H1 (cell line): Measurements from ENCODE around the gene LANCL2. TPM values are rescaled to one million over a fixed set of nuclear protein-coding genes. Genes with fewer than 3 reads are reported as not detected.

Source experiments
- CTCF ChIA-PET: fragments of 300-600 bp; sonication (Branson Sonifier 250); formaldehyde crosslinking; loops from one replicate; lab custom pipeline; 2021; ENCODE audit not compliant: partially characterized antibody; lab: Charles Lee
- POLR2A ChIA-PET: fragments of 300-600 bp; sonication (Branson Sonifier 250); formaldehyde crosslinking; loops from one replicate; lab custom pipeline; 2021; ENCODE audit warnings: inconsistent platforms; ENCODE audit not compliant: partially characterized antibody; lab: Charles Lee
- DNase-seq, 2 experiments: peaks; one replicate each; pipeline versions ENCODE4 v3.0.0 to v3.0.0-alpha.2; 2010 to 2022; ENCODE audit warnings: low spot score in 2 of 2, low read depth in 1 of 2, mixed read lengths in 1 of 2
- FAIRE-seq: peaks from 2 replicates; lab custom pipeline; 2011; peaks lifted over from hg19 to GRCh38; lab: Jason Lieb, UNC
- H2AFZ ChIP-seq: 2 replicates; pipeline ENCODE4 v1.8.1; 2012; ENCODE audit warnings: low read length, inconsistent platforms
- H2AK5ac ChIP-seq: 2 replicates; pipeline ENCODE4 v1.6.1; 2013; ENCODE audit warnings: low read depth, low read length
- H2BK120ac ChIP-seq: replicated peaks from 2 replicates; pipeline ENCODE3; 2013; ENCODE audit warnings: low read depth, low read length, inconsistent platforms
- H2BK12ac ChIP-seq: 2 replicates; pipeline ENCODE4 v1.6.1; 2013; ENCODE audit warnings: low read depth, low read length
- H2BK15ac ChIP-seq: 2 replicates; pipeline ENCODE4 v1.6.1; 2013; ENCODE audit warnings: low read length
- H2BK20ac ChIP-seq: 2 replicates; pipeline ENCODE4 v1.6.1; 2013; ENCODE audit warnings: low read length
- H2BK5ac ChIP-seq: 2 replicates; pipeline ENCODE4 v1.6.1; 2013; ENCODE audit warnings: low read depth, low read length
- H3K14ac ChIP-seq: 2 replicates; pipeline ENCODE4 v1.6.1; 2013; ENCODE audit warnings: inconsistent platforms; ENCODE audit not compliant: insufficient read length
- H3K18ac ChIP-seq: 2 replicates; pipeline ENCODE4 v1.6.1; 2013; ENCODE audit warnings: low read length; ENCODE audit errors: extremely low read depth
- H3K23ac ChIP-seq: 2 replicates; pipeline ENCODE4 v1.6.1; 2013; ENCODE audit warnings: inconsistent platforms; ENCODE audit not compliant: insufficient read length
- H3K23me2 ChIP-seq: 2 replicates; pipeline ENCODE4 v1.6.1; 2013; ENCODE audit warnings: low read depth, low read length
- H3K27ac ChIP-seq: 2 replicates; pipeline ENCODE4 v1.6.1; 2011; ENCODE audit warnings: low read depth, low read length, inconsistent platforms
- H3K27me3 ChIP-seq, 4 experiments: replicated peaks in 1 of 4; 1 replicate in 1 of 4; 2 replicates in 3 of 4; pipeline versions ENCODE4 v1.6.1 to v1.8.1; 2011 to 2013; ENCODE audit warnings: low read length in 3 of 4, mild to moderate bottlenecking in 3 of 4, inconsistent platforms in 2 of 4, mixed read lengths in 2 of 4, moderate library complexity in 1 of 4; ENCODE audit not compliant: control insufficient read depth in 3 of 4, insufficient read depth in 3 of 4; ENCODE audit errors: extremely low read depth in 1 of 4
- H3K36me3 ChIP-seq, 4 experiments: 2 replicates each; pipeline versions ENCODE4 v1.6.1 to v1.8.1; 2011 to 2013; ENCODE audit warnings: mild to moderate bottlenecking in 4 of 4, low read length in 3 of 4, moderate library complexity in 2 of 4, control low read depth in 1 of 4, inconsistent platforms in 1 of 4; ENCODE audit not compliant: insufficient read depth in 4 of 4, control insufficient read depth in 2 of 4
- H3K4ac ChIP-seq: replicated peaks from 2 replicates; pipeline ENCODE3; 2013; ENCODE audit warnings: low read length, low read depth, mixed read lengths, inconsistent platforms; ENCODE audit not compliant: insufficient read length
- H3K4me1 ChIP-seq, 4 experiments: replicated peaks in 1 of 4; 1 replicate in 1 of 4; 2 replicates in 3 of 4; pipeline versions ENCODE4 v1.6.1 to v1.8.1; 2011 to 2013; ENCODE audit warnings: low read length in 3 of 4, inconsistent platforms in 2 of 4, mixed read lengths in 1 of 4; ENCODE audit not compliant: insufficient read depth in 4 of 4, control insufficient read depth in 3 of 4
- H3K4me2 ChIP-seq, 2 experiments: 2 replicates each; pipeline versions ENCODE4 v1.6.1 to v1.8.1; 2011 to 2013; ENCODE audit warnings: low read depth in 2 of 2, low read length in 2 of 2, control low read depth in 1 of 2, inconsistent platforms in 1 of 2, mild to moderate bottlenecking in 1 of 2; ENCODE audit not compliant: insufficient read depth in 1 of 2
- H3K4me3 ChIP-seq, 4 experiments: fragments of 200-600, 300-600 bp in 1 of 4; sonication (generic), shearing (Covaris generic), sonication (Bioruptor Twin) in 1 of 4; 2 replicates each; pipeline versions ENCODE4 v1.5.1 to v1.8.1; 2011 to 2016; ENCODE audit warnings: low read length in 4 of 4, low read depth in 3 of 4, control low read depth in 2 of 4, inconsistent platforms in 2 of 4, mild to moderate bottlenecking in 2 of 4, mixed read lengths in 1 of 4, moderate library complexity in 1 of 4; ENCODE audit not compliant: insufficient read depth in 2 of 4; ENCODE audit errors: extremely low read depth in 1 of 4
- H3K56ac ChIP-seq: replicated peaks from 2 replicates; pipeline ENCODE3; 2013; ENCODE audit warnings: low read depth, mild to moderate bottlenecking, mixed read lengths, low read length, inconsistent platforms; ENCODE audit not compliant: insufficient read length
- H3K79me1 ChIP-seq: 2 replicates; pipeline ENCODE4 v1.6.1; 2013; ENCODE audit warnings: low read depth, low read length, control low read depth
- H3K79me2 ChIP-seq, 2 experiments: 2 replicates each; pipeline versions ENCODE4 v1.6.1 to v1.8.1; 2012 to 2013; ENCODE audit warnings: low read length in 2 of 2, mild to moderate bottlenecking in 2 of 2, inconsistent platforms in 1 of 2; ENCODE audit not compliant: insufficient read depth in 2 of 2, control insufficient read depth in 1 of 2
- H3K9ac ChIP-seq, 4 experiments: replicated peaks in 1 of 4; 1 replicate in 1 of 4; 2 replicates in 3 of 4; pipeline versions ENCODE4 v1.6.1 to v1.8.1; 2011 to 2013; ENCODE audit warnings: low read depth in 3 of 4, low read length in 3 of 4, control low read depth in 2 of 4, mild to moderate bottlenecking in 2 of 4, moderate library complexity in 2 of 4, inconsistent platforms in 1 of 4; ENCODE audit errors: extremely low read depth in 1 of 4
- H3K9me3 ChIP-seq, 2 experiments: 2 replicates each; pipeline versions ENCODE4 v1.6.1 to v1.8.1; 2012 to 2013; ENCODE audit warnings: mild to moderate bottlenecking in 2 of 2, moderate library complexity in 2 of 2, control low read depth in 1 of 2, inconsistent platforms in 1 of 2, low read depth in 1 of 2, low read length in 1 of 2, mixed read lengths in 1 of 2; ENCODE audit not compliant: insufficient read depth in 2 of 2
- H4K20me1 ChIP-seq, 2 experiments: replicated peaks in 1 of 2; 2 replicates each; pipeline versions ENCODE3 to v1.8.1; 2011 to 2013; ENCODE audit warnings: inconsistent platforms in 2 of 2, low read length in 2 of 2, mild to moderate bottlenecking in 1 of 2; ENCODE audit not compliant: insufficient read depth in 2 of 2, control insufficient read depth in 1 of 2
- H4K5ac ChIP-seq: 2 replicates; pipeline ENCODE4 v1.6.1; 2013; ENCODE audit warnings: low read length, low read depth, mixed read lengths, inconsistent platforms; ENCODE audit not compliant: insufficient read length
- H4K8ac ChIP-seq: 2 replicates; pipeline ENCODE4 v1.8.0; 2013; ENCODE audit warnings: mild to moderate bottlenecking, moderate library complexity, low read length, inconsistent platforms; ENCODE audit not compliant: insufficient read depth; ENCODE audit errors: extremely low read depth
- H4K91ac ChIP-seq: replicated peaks from 2 replicates; pipeline ENCODE3; 2013; ENCODE audit warnings: low read length, mixed read lengths, inconsistent platforms; ENCODE audit not compliant: insufficient read length
- CHD1 ChIP-seq: IDR thresholded peaks from 2 replicates; pipeline ENCODE4 v1.6.1; 2012; ENCODE audit warnings: low read depth, low read length, improper control_type of control experiment
- CHD2 ChIP-seq: IDR thresholded peaks from 2 replicates; pipeline ENCODE4 v1.6.1; 2012; ENCODE audit warnings: low read length, improper control_type of control experiment
- EP300 ChIP-seq, 2 experiments: IDR thresholded peaks; 1 replicate in 1 of 2; 2 replicates in 1 of 2; pipeline ENCODE4 v1.6.1; 2011 to 2012; ENCODE audit warnings: low read depth in 2 of 2, low read length in 2 of 2, mild to moderate bottlenecking in 2 of 2, borderline replicate concordance in 1 of 2, inconsistent platforms in 1 of 2, moderate library complexity in 1 of 2
- KDM4A ChIP-seq: IDR thresholded peaks from one replicate; pipeline ENCODE4 v1.7.1; 2012; ENCODE audit warnings: low read depth, mild to moderate bottlenecking, moderate library complexity, low read length, inconsistent platforms; ENCODE audit not compliant: severe bottlenecking
- KDM5A ChIP-seq: fragments of 200-600 bp; IDR thresholded peaks from 2 replicates; pipeline ENCODE4 v1.7.1; 2012; ENCODE audit warnings: mild to moderate bottlenecking, low read length, inconsistent platforms, mixed read lengths
- MAFK ChIP-seq: IDR thresholded peaks from 2 replicates; pipeline ENCODE4 v1.6.1; 2012; ENCODE audit warnings: low read depth, mild to moderate bottlenecking, improper control_type of control experiment, low read length
- RNF2 ChIP-seq: fragments of 200-900, 300-1000 bp; sonication (generic); IDR thresholded peaks from 2 replicates; pipeline ENCODE4 v1.7.1; 2016; ENCODE audit warnings: borderline replicate concordance, low read depth, mild to moderate bottlenecking, antibody characterized with exemption, low read length; ENCODE audit not compliant: poor library complexity, severe bottlenecking; ENCODE audit errors: missing control alignments
- TBP ChIP-seq: IDR thresholded peaks from 2 replicates; pipeline ENCODE4 v1.6.1; 2011; ENCODE audit warnings: low read depth, low read length, improper control_type of control experiment
- YY1 ChIP-seq: IDR thresholded peaks from 2 replicates; pipeline ENCODE4 v1.6.1; 2011; ENCODE audit warnings: low read depth, mild to moderate bottlenecking, low read length
- WGBS, 2 experiments: shearing (Covaris generic) in 1 of 2; methylation state at CpG; one replicate each; pipeline versions ENCODE4 v1.1.6 to v1.1.7; 2013 to 2015; ENCODE audit warnings: low lambda C conversion rate in 2 of 2, mixed read lengths in 2 of 2, inconsistent platforms in 1 of 2, low coverage in 1 of 2, missing lambda C conversion rate in 1 of 2; ENCODE audit not compliant: insufficient replicate concordance in 2 of 2, insufficient coverage in 1 of 2, insufficient read length in 1 of 2; ENCODE audit errors: extremely low coverage in 1 of 2, missing lambda C conversion rate in 1 of 2; 5-methylcytosine and 5-hydroxymethylcytosine counted together
- polyA plus RNA-seq, 7 experiments: library from polyadenylated mRNA; depleted of rRNA in 3 of 7; stranded (reverse) in 5 of 7; unstranded in 2 of 7; fragments of >200 nt in 5 of 7; fragments of 200-250 nt in 2 of 7; gene quantifications; 1 replicate in 5 of 7; 2 replicates in 1 of 7; 4 replicates in 1 of 7; pipeline versions ENCODE4 v1.2.1 to v1.2.3, GENCODE V29; 2011 to 2013; ENCODE audit warnings: missing spikeins in 2 of 7, mixed read lengths in 2 of 7
- total RNA-seq: library from RNA; stranded (reverse); fragmentation: NEBNext Ultra II Directional; extraction: Animal tissue kit (Norgen Biotek cat#: 25700); gene quantifications from 2 replicates; pipeline ENCODE4 v1.2.1, GENCODE V29; 2021
- TF ChIP-seq, protein P1 (sequence below), 3 experiments: IDR thresholded peaks; 1 replicate in 2 of 3; 2 replicates in 1 of 3; pipeline versions ENCODE4 v1.5.1 to v1.6.1; 2011; ENCODE audit warnings: low read length in 3 of 3, mild to moderate bottlenecking in 3 of 3, inconsistent platforms in 2 of 3, low read depth in 1 of 3, moderate library complexity in 1 of 3; ENCODE audit not compliant: insufficient read depth in 1 of 3; ENCODE audit errors: control extremely low read depth in 1 of 3

The LANCL2 gene
- total and polyA plus RNA-seq, 2 of the 8 experiments (the other 6 are each of a cell fraction or from before 2014, with no cell fraction given) = 9.2 to 9.5 TPM

- Histone ChIP-seq H2BK12ac (no peak overlapping the region), H3K23me2 (no peaks in the 10 kb centered on the region), H3K4me2 (no peak overlapping the region), H2BK20ac (no peak overlapping the region), H2BK15ac (no peak overlapping the region), H2AFZ (no peak overlapping the region), H3K4me3 (no peak overlapping the region), H3K27me3 (no peaks in the 10 kb centered on the region), H3K18ac (no peak overlapping the region), H4K8ac (no peak overlapping the region), H2BK120ac (no peak overlapping the region), H3K27ac (no peak overlapping the region), H3K56ac (no peak overlapping the region), H4K91ac (no peak overlapping the region), H2AK5ac (no peak overlapping the region), H4K20me1 (no peaks in the 10 kb centered on the region), H3K4ac (no peak overlapping the region), H3K23ac (no peak overlapping the region), H3K79me1 (no peaks in the 10 kb centered on the region), H2BK5ac (no peak overlapping the region; the same call in 1 of the 2 replicates), H3K4me1 (peaks cover 0 to 2% (median under 1%) of the 10 kb centered on the region in 4 experiments; a peak in 2 of 7 replicates), H3K14ac (no peak overlapping the region), H3K9ac (no peak overlapping the region), H3K9me3 (no peaks in the 10 kb centered on the region; a peak in 1 of 4 replicates), H3K79me2 (no peaks in the 10 kb centered on the region), H4K5ac (no peak overlapping the region), H3K36me3 (no peaks in the 10 kb centered on the region; a peak in 1 of 8 replicates)
- TF ChIP-seq KDM5A = no peak
- TF ChIP-seq MAFK = no peak
- TF ChIP-seq, protein P1, sequence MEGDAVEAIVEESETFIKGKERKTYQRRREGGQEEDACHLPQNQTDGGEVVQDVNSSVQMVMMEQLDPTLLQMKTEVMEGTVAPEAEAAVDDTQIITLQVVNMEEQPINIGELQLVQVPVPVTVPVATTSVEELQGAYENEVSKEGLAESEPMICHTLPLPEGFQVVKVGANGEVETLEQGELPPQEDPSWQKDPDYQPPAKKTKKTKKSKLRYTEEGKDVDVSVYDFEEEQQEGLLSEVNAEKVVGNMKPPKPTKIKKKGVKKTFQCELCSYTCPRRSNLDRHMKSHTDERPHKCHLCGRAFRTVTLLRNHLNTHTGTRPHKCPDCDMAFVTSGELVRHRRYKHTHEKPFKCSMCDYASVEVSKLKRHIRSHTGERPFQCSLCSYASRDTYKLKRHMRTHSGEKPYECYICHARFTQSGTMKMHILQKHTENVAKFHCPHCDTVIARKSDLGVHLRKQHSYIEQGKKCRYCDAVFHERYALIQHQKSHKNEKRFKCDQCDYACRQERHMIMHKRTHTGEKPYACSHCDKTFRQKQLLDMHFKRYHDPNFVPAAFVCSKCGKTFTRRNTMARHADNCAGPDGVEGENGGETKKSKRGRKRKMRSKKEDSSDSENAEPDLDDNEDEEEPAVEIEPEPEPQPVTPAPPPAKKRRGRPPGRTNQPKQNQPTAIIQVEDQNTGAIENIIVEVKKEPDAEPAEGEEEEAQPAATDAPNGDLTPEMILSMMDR (IDR thresholded peaks at IDR 0.05; ENCODE audit: control extremely low read depth in 1 of 3, insufficient read depth in 1 of 3, low read depth in 1 of 3, low read length in 3 of 3) = no peak
- no peak for TF ChIP-seq TBP
- TF ChIP-seq CHD1 = no peak
- TF ChIP-seq KDM4A = no peak
- TF ChIP-seq EP300 (IDR thresholded peaks at IDR 0.05; ENCODE audit: borderline replicate concordance in 1 of 2, low read depth in 2 of 2, low read length in 2 of 2) = no peak
- no peak for TF ChIP-seq CHD2
- TF ChIP-seq RNF2 = no peak
- TF ChIP-seq YY1 = no peak
- no peak for DNase-seq
- CTCF ChIA-PET = interaction anchor here (0.8 to 2.9 kb wide), 14 partner anchors 9 to 170 kb away, joined by 3 to 23 read pairs (median 4); no protein-coding TSS in a partner anchor
- no peak for FAIRE-seq
- 91% methylated on average over 5 of the region's 5 CpGs; no CpG with 5 or more reads in 1 of the 2 experiments for WGBS, 2 experiments
- POLR2A ChIA-PET = interaction anchor here (2.1 kb wide), 1 partner anchor 58 kb away, joined by 7 read pairs; the partner anchor contains the start of gene LANCL2
These were observed 58.8 kb downstream of the LANCL2 start for GRCh38 chr7:55423891-55424290.
